ENCODE results near the gene SNTN. TPM values are rescaled to one million over a fixed set of nuclear protein-coding genes. Genes with fewer than 3 reads are reported as not detected.

The SNTN gene
- total RNA-seq, 2 experiments from 2014 or later, result not detected

- intact Hi-C loops (cut with DNase I, micrococcal nuclease), result no loop called here
- no peaks in the 10 kb centered on the region for H3K9me3 ChIP-seq (ENCODE audit: control insufficient read depth in 1 of 2, insufficient read depth in 1 of 2, low read length in 2 of 2)
These were observed 2.5 kb downstream of the SNTN start for GRCh38 chr3:63654931-63655330.

GRCh38 chr3:63655519-63655918 lies 3.0 kb downstream of the SNTN start:
- H3K36me3 Mint-ChIP-seq (ENCODE audit: low read depth), result no peaks in the 10 kb centered on the region
- intact Hi-C loops (cut with DNase I, micrococcal nuclease), result no loop called here
- no peak overlapping the region for H3K27ac Mint-ChIP-seq
- POLR2A ChIA-PET, result no interaction called here
- CTCF ChIA-PET, result no interaction called here
- Histone ChIP-seq H3K4me1 (ENCODE audit: insufficient read depth, low read length) (no peaks in the 10 kb centered on the region), H3K4me3 (ENCODE audit: low read length) (no peak overlapping the region), H3K27me3 (ENCODE audit: control insufficient read depth in 1 of 2, insufficient read depth in 2 of 2, low read length in 2 of 2) (no peaks in the 10 kb centered on the region), H3K9me3 (ENCODE audit: control insufficient read depth in 1 of 2, insufficient read depth in 1 of 2, low read length in 2 of 2) (no peaks in the 10 kb centered on the region), H3K27ac (ENCODE audit: low read depth in 1 of 2, low read length in 2 of 2) (no peak overlapping the region), H3K36me3 (ENCODE audit: insufficient read depth, low read length) (no peaks in the 10 kb centered on the region)
- no peaks in the 10 kb centered on the region for H3K9me3 Mint-ChIP-seq
- H3K27me3 Mint-ChIP-seq, result no peaks in the 10 kb centered on the region
- H3K4me3 Mint-ChIP-seq, result no peak overlapping the region
- ATAC-seq (ENCODE audit: poor library complexity), result no peak
- no peaks in the 10 kb centered on the region for H3K4me1 Mint-ChIP-seq (ENCODE audit: low read depth)
- DNase-seq, result no peak
- TF ChIP-seq CTCF (IDR thresholded peaks at IDR 0.05), result no peak

More at GRCh38 chr3:63654931-63655330, 2.5 kb downstream of the SNTN start:
- Histone ChIP-seq H3K4me3 (ENCODE audit: low read length) (no peak overlapping the region), H3K27ac (ENCODE audit: low read depth in 1 of 2, low read length in 2 of 2) (no peak overlapping the region), H3K36me3 (ENCODE audit: insufficient read depth, low read length) (no peaks in the 10 kb centered on the region), H3K4me1 (ENCODE audit: insufficient read depth, low read length) (no peaks in the 10 kb centered on the region), H3K27me3 (ENCODE audit: control insufficient read depth in 1 of 2, insufficient read depth in 2 of 2, low read length in 2 of 2) (no peaks in the 10 kb centered on the region)
- TF ChIP-seq CTCF (IDR thresholded peaks at IDR 0.05), result no peak
- H3K27me3 Mint-ChIP-seq, result no peaks in the 10 kb centered on the region
- ChIA-PET CTCF (no interaction called here), POLR2A (no interaction called here)
- DNase-seq (no peak), ATAC-seq (ENCODE audit: poor library complexity) (no peak)
- no peak overlapping the region for H3K27ac Mint-ChIP-seq
- no peaks in the 10 kb centered on the region for H3K4me1 Mint-ChIP-seq (ENCODE audit: low read depth)
- H3K9me3 Mint-ChIP-seq, result no peaks in the 10 kb centered on the region
- H3K36me3 Mint-ChIP-seq (ENCODE audit: low read depth), result no peaks in the 10 kb centered on the region
- H3K4me3 Mint-ChIP-seq, result no peak overlapping the region

- no peaks in the 10 kb centered on the region for H3K36me3 ChIP-seq (ENCODE audit: insufficient read depth, low read length)
- no peak overlapping the region for H3K4me3 ChIP-seq (ENCODE audit: low read length)
- no peak for TF ChIP-seq CTCF (IDR thresholded peaks at IDR 0.05)
- intact Hi-C loops (cut with DNase I, micrococcal nuclease), result no loop called here
- no peak overlapping the region for H3K27ac ChIP-seq (ENCODE audit: low read depth in 1 of 2, low read length in 2 of 2)
- H3K9me3 Mint-ChIP-seq, result no peaks in the 10 kb centered on the region
- no peaks in the 10 kb centered on the region for H3K4me1 Mint-ChIP-seq (ENCODE audit: low read depth)
- H3K27ac Mint-ChIP-seq, result no peak overlapping the region
- POLR2A ChIA-PET, result no interaction called here
- DNase-seq (no peak), ATAC-seq (ENCODE audit: poor library complexity) (no peak)
- no peaks in the 10 kb centered on the region for H3K36me3 Mint-ChIP-seq (ENCODE audit: low read depth)
- H3K27me3 ChIP-seq (ENCODE audit: control insufficient read depth in 1 of 2, insufficient read depth in 2 of 2, low read length in 2 of 2), result no peaks in the 10 kb centered on the region
- no peaks in the 10 kb centered on the region for H3K9me3 ChIP-seq (ENCODE audit: control insufficient read depth in 1 of 2, insufficient read depth in 1 of 2, low read length in 2 of 2)
- H3K27me3 Mint-ChIP-seq, result no peaks in the 10 kb centered on the region
- H3K4me1 ChIP-seq (ENCODE audit: insufficient read depth, low read length), result no peaks in the 10 kb centered on the region
- CTCF ChIA-PET, result no interaction called here
- no peak overlapping the region for H3K4me3 Mint-ChIP-seq
These were observed 4.3 kb downstream of the SNTN start for GRCh38 chr3:63656786-63657185.

All from CD4-positive, alpha-beta T cell (primary cell).